ENCODE data around the gene IRGC. TPM values are rescaled to one million over a fixed set of nuclear protein-coding genes. Genes with fewer than 3 reads are reported as not detected.
"Not testable (repeated sequence)": the region's sequence is repeated elsewhere in the genome, so short reads cannot be mapped to it uniquely, and the experiment has no call there.

IRGC gene
- total RNA-seq, 1 experiment from 2014 or later: not detected

- TF ChIP-seq ERG (CRISPR knock-in tag; IDR thresholded peaks at IDR 0.05) (no peak), NFATC4 (CRISPR knock-in tag; IDR thresholded peaks at IDR 0.05) (no peak), HMGA2 (CRISPR knock-in tag; IDR thresholded peaks at IDR 0.05) (no peak)
Observed at GRCh38 chr19:43763473-43763939, 47.6 kb downstream of the IRGC start (continued).

- H3K4me1 Mint-ChIP-seq; H3K27ac Mint-ChIP-seq; H3K4me3 Mint-ChIP-seq; H3K9me3 Mint-ChIP-seq; POLR2A ChIA-PET; ATAC-seq; DNase-seq (ENCODE audit: low spot score); H3K36me3 Mint-ChIP-seq; H3K27me3 Mint-ChIP-seq (ENCODE audit: low read depth): not testable (repeated sequence)
- CTCF ChIA-PET: interaction anchor here (1.0 to 5.3 kb wide), 13 partner anchors 10 to 136 kb away, joined by 3 to 101 read pairs (median 4); partner anchors contain the start of genes KCNN4, LYPD5 and SMG9
Observed at GRCh38 chr19:43764684-43765083, 48.8 kb downstream of the IRGC start.

GRCh38 chr19:43765109-43765876 lies 49.4 kb downstream of the IRGC start:
- H3K9me3 Mint-ChIP-seq: no peaks in the 10 kb centered on the region
- no peaks in the 10 kb centered on the region for H3K36me3 Mint-ChIP-seq
- no peak overlapping the region for H3K27ac Mint-ChIP-seq
- no peak overlapping the region for H3K4me3 Mint-ChIP-seq
- peaks cover 11% of the 10 kb centered on the region for H3K27me3 Mint-ChIP-seq (ENCODE audit: low read depth)
- ChIA-PET CTCF (interaction anchor here (0.6 to 5.3 kb wide), 24 partner anchors 11 to 230 kb away, joined by 3 to 101 read pairs (median 4); partner anchors contain the start of genes IRGQ, KCNN4, LYPD5 and PLAUR), POLR2A (no interaction called here)
- ATAC-seq (no peak), DNase-seq (ENCODE audit: low spot score) (no peak)
- no peak for TF ChIP-seq SP1 (CRISPR knock-in tag; conservative IDR thresholded peaks at IDR 0.05)
- no peak for TF ChIP-seq MAX (CRISPR knock-in tag; IDR thresholded peaks at IDR 0.05)
- TF ChIP-seq IRF1 (CRISPR knock-in tag; IDR thresholded peaks at IDR 0.05): no peak
- no peak for TF ChIP-seq ATF1 (CRISPR knock-in tag; IDR thresholded peaks at IDR 0.05)
- TF ChIP-seq NR1H2 (CRISPR knock-in tag; IDR thresholded peaks at IDR 0.05): no peak
- TF ChIP-seq E2F4 (CRISPR knock-in tag; IDR thresholded peaks at IDR 0.05; ENCODE audit: borderline replicate concordance, low read depth): no peak
- TF ChIP-seq ZNF423 (CRISPR knock-in tag; IDR thresholded peaks at IDR 0.05): no peak
- TF ChIP-seq NR2C2 (CRISPR knock-in tag; IDR thresholded peaks at IDR 0.05): no peak
- TF ChIP-seq PREB (CRISPR knock-in tag; IDR thresholded peaks at IDR 0.05; ENCODE audit: borderline replicate concordance): no peak
- TF ChIP-seq ATF2 (CRISPR knock-in tag; IDR thresholded peaks at IDR 0.05; ENCODE audit: borderline replicate concordance, low read depth): no peak
- no peak for TF ChIP-seq TEAD1 (CRISPR knock-in tag; IDR thresholded peaks at IDR 0.05)
- H3K4me1 Mint-ChIP-seq: peaks cover 9% of the 10 kb centered on the region
